Body of pancreas (tissue), 4 donors: ENCODE results near the gene FCHSD2. TPM values are rescaled to one million over a fixed set of nuclear protein-coding genes. Genes with fewer than 3 reads are reported as not detected.

ENCODE experiments used
- ATAC-seq: fragments of 150-250 bp; one replicate; pipeline ENCODE4 v1.9.1; 2016
- DNase-seq, 4 donors: peaks; one replicate each; pipeline ENCODE4 v3.0.0-alpha.2; 2019
- H3K27ac ChIP-seq, 4 donors: fragments of 200-600 bp; sonication (generic); 1 replicate in 3 of 4; 2 replicates in 1 of 4; pipeline versions ENCODE4 v1.5.1 to v1.6.1; 2016 to 2019; ENCODE audit warnings: mild to moderate bottlenecking in 1 of 4, mixed read lengths in 1 of 4, moderate library complexity in 1 of 4
- H3K27me3 ChIP-seq, 2 donors: fragments of 200-600 bp; sonication (generic); one replicate each; pipeline ENCODE4 v1.6.0; 2016; ENCODE audit warnings: mild to moderate bottlenecking in 1 of 2
- H3K36me3 ChIP-seq, 2 donors: fragments of 200-600 bp; sonication (generic); replicated peaks in 1 of 2; 2 replicates each; pipeline ENCODE4 v1.5.1; 2016; ENCODE audit warnings: low read depth in 2 of 2; ENCODE audit not compliant: insufficient read depth in 1 of 2
- H3K4me1 ChIP-seq: fragments of 200-600 bp; sonication (generic); one replicate; pipeline ENCODE4 v1.6.0; 2016
- H3K4me3 ChIP-seq, 2 donors: fragments of 200-600 bp; sonication (generic); 1 replicate in 1 of 2; 2 replicates in 1 of 2; pipeline ENCODE4 v1.5.1; 2016 to 2019
- H3K9me3 ChIP-seq, 3 donors: fragments of 200-600 bp; sonication (generic); 1 replicate in 2 of 3; 2 replicates in 1 of 3; pipeline ENCODE4 v1.5.1; 2016
- POLR2A ChIP-seq, 3 donors: fragments of 450-650 bp; IDR thresholded peaks; one replicate each; pipeline ENCODE4 v1.6.1; 2016; ENCODE audit warnings: antibody characterized with exemption in 3 of 3, mild to moderate bottlenecking in 2 of 3
- whole genome bisulfite sequencing, 2 donors: methylation state at CpG; one replicate each; pipeline ENCODE4 v1.1.5; 2017; 5-methylcytosine and 5-hydroxymethylcytosine counted together
- intact Hi-C: fragments of 100-400 bp; cut with DNase I; formaldehyde crosslinking; loops from one replicate; pipeline ENCODE4 v1.15.1; 2023
- total RNA-seq, 2 donors: library from RNA; depleted of rRNA; stranded (reverse); fragments of >200 nt; gene quantifications; one replicate each; pipeline ENCODE4 v1.1.0, GENCODE V29; 2016
- TF ChIP-seq, protein P1 (sequence below), 7 experiments: fragments of 450-650 bp in 4 of 7; fragments of 200-600 bp in 3 of 7; sonication (generic) in 3 of 7; IDR thresholded peaks; one replicate each; pipeline ENCODE4 v1.5.1; 2016 to 2019; ENCODE audit warnings: antibody characterized with exemption in 7 of 7

Gene FCHSD2
- total RNA-seq: 1 to 10 TPM; 7.3 to 8.0 TPM

DNA sequence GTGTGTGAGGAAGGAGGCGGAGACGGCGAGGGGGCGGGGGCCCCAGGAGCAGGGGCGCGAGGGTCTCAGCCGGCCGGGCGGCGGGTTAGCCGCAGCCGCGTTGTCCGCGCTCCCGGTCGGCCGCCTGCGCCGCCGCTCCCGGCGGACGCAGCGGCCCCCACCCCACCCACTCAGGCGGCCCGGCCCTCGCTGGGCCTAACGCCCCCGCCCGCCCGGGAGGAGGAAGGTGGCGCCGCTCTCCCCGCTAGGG is at the start of gene FCHSD2:
FCHSD2 (minus strand) TSS at position 191 of the 250 bp plus-strand sequence. CDS start 441 bp downstream, outside the sequence.
- DNase-seq (no peak), ATAC-seq (no peak)
- Histone ChIP-seq H3K9me3 (no peaks in the 10 kb centered on the region), H3K4me1 (peaks cover 42% of the 10 kb centered on the region), H3K27ac (peak within 1 kb of the TSS; percentile 82 to 97 (median 95)), H3K4me3 (peak within 1 kb of the TSS; percentile 74 to 86), H3K36me3 (no peaks in the 10 kb centered on the region), H3K27me3 (no peaks in the 10 kb centered on the region)
- intact Hi-C loops: no loop called here
- WGBS, 2 donors: 2% methylated on average over 30 of the region's 35 CpGs; no CpG with 5 or more reads in 1 of the 2 donors
- TF ChIP-seq POLR2A (IDR thresholded peaks at IDR 0.05): no peak
- TF ChIP-seq, protein P1, sequence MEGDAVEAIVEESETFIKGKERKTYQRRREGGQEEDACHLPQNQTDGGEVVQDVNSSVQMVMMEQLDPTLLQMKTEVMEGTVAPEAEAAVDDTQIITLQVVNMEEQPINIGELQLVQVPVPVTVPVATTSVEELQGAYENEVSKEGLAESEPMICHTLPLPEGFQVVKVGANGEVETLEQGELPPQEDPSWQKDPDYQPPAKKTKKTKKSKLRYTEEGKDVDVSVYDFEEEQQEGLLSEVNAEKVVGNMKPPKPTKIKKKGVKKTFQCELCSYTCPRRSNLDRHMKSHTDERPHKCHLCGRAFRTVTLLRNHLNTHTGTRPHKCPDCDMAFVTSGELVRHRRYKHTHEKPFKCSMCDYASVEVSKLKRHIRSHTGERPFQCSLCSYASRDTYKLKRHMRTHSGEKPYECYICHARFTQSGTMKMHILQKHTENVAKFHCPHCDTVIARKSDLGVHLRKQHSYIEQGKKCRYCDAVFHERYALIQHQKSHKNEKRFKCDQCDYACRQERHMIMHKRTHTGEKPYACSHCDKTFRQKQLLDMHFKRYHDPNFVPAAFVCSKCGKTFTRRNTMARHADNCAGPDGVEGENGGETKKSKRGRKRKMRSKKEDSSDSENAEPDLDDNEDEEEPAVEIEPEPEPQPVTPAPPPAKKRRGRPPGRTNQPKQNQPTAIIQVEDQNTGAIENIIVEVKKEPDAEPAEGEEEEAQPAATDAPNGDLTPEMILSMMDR (IDR thresholded peaks at IDR 0.05): no peak

DNA sequence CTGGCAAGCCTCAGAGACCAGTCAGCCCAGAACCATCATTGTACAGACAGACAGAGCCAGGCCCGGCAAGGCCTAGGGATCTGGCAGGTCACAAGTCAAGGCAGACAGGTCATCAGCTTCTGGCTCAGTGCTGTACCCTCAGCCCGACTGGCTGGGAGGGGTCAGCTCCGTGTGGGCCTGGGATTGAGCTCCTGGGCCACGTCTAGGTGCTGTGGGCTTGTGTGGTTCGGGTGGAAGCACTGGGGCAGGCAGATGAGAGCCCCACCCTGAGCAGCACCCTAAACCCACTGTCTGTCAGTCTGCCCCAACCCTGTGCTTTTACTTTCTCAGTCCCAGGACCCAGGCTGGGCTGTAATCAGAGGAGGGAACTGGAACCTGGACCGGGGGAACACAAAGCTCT is 49.0 kb upstream of the FCHSD2 start:
- no peaks in the 10 kb centered on the region for H3K36me3 ChIP-seq
- H3K4me1 ChIP-seq: no peaks in the 10 kb centered on the region
- no peaks in the 10 kb centered on the region for H3K27me3 ChIP-seq
- no peak for ATAC-seq
- no peaks in the 10 kb centered on the region for H3K9me3 ChIP-seq
- TF ChIP-seq, protein P1 (IDR thresholded peaks at IDR 0.05): no peak
- TF ChIP-seq POLR2A (IDR thresholded peaks at IDR 0.05): no peak
- WGBS, 2 donors: 71 to 76% methylated on average over 1 to 6 of the region's 6 CpGs
- H3K27ac ChIP-seq: no peak overlapping the region
- H3K4me3 ChIP-seq: no peak overlapping the region
- intact Hi-C loops: no loop called here
- no peak for DNase-seq

DNA sequence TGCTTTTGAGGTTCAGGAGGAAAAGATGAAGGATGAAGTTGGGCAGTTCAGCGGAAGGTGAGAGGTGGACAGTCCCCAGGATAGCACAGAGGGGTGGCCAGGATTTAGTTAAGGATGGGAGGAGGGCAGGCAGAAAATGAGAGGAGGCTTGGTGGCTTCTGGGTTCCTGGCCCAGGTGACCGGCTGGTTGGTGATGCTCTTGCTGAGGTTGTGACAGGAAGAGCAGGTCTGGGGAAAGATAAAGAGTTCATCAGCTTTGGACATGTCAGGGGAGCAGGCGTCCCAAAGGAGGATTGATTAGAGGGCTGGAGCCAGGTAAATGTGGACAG is 48.4 kb upstream of the FCHSD2 start:
- DNase-seq: no peak
- no peaks in the 10 kb centered on the region for H3K27me3 ChIP-seq
- TF ChIP-seq, protein P1 (IDR thresholded peaks at IDR 0.05): no peak
- TF ChIP-seq POLR2A (IDR thresholded peaks at IDR 0.05): no peak
- ATAC-seq: no peak
- no peak overlapping the region for H3K27ac ChIP-seq
- H3K4me3 ChIP-seq: no peak overlapping the region
- H3K9me3 ChIP-seq: no peaks in the 10 kb centered on the region
- no peaks in the 10 kb centered on the region for H3K36me3 ChIP-seq
- WGBS, 2 donors: 81 to 85% methylated on average over 3 of the region's 3 CpGs
- no peaks in the 10 kb centered on the region for H3K4me1 ChIP-seq
- intact Hi-C loops: no loop called here

DNA sequence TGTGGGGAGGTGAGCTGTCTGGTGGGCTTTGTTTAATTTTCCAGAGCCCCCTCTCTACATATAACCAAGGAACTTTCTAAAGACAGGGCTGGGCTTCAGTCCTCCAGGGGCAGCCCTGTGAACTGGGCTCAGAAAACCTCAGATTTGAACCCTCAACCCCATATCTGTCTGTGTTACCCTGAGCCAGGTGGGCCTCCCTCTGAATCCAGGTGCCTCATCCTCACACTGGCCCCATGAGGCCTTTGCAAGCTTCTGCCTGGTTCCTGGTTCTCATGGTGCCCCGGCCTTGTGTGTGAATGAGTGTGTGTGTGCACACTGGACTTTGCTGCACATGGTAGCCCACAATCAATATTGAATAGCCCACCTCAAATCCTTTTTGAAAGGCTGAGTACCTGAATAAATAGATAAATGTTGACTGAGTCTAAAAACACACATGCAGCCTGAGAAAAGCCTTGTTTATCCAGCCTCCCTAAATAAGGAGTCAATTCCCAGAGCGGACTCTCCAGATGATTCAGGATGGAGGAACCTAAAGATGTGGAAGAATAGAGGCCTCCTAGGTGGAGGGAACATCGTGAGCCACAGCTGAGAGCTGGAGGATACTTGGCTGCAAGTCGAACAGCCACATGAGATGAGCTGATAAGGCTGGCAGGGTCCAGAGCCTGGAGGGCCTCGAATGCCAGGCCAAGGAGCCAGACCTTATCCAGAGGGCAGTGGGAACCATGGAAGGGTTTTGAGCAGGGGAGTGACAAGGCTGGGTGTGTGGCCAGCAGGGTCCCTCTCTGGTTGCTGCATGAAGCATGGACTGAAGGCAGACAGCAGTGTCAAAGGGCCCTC is 47.8 kb upstream of the FCHSD2 start:
- H3K36me3 ChIP-seq: no peaks in the 10 kb centered on the region
- WGBS, 2 donors: 56 to 64% methylated on average over 5 of the region's 5 CpGs
- intact Hi-C loops: loop anchor here (5.0 kb wide), 1 partner anchor 52 kb away; no protein-coding TSS in a partner anchor
- H3K4me1 ChIP-seq: no peaks in the 10 kb centered on the region
- DNase-seq (no peak), ATAC-seq (no peak)
- H3K27ac ChIP-seq: no peak overlapping the region
- TF ChIP-seq, protein P1 (IDR thresholded peaks at IDR 0.05): no peak
- TF ChIP-seq POLR2A (IDR thresholded peaks at IDR 0.05): no peak
- no peaks in the 10 kb centered on the region for H3K9me3 ChIP-seq
- H3K27me3 ChIP-seq: no peaks in the 10 kb centered on the region
- no peak overlapping the region for H3K4me3 ChIP-seq

DNA sequence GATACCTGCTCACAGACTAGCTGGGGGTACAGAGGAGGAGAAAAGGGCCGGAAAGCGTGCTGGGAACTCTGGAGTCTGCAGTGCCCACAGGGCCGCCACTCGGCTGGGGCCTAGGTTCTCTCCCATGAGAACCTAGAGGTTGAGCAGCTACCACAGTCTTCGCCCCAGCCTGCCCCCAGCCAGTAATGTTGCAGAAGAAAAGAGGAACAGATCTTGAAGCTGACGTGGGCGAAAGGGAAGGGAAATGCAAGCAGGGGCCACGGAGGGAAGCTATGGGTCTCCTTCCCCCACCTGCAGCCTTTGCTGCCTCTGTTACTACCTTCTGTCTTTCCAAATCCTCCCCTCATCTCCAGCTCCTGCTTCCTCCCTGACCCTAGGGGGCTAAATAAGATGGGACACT is 47.2 kb upstream of the FCHSD2 start:
- 61 to 63% methylated on average over 8 of the region's 8 CpGs for WGBS, 2 donors
- Histone ChIP-seq H3K4me3 (no peak overlapping the region), H3K27ac (no peak overlapping the region), H3K9me3 (no peaks in the 10 kb centered on the region), H3K27me3 (no peaks in the 10 kb centered on the region), H3K36me3 (no peaks in the 10 kb centered on the region), H3K4me1 (no peaks in the 10 kb centered on the region)
- TF ChIP-seq, protein P1 (IDR thresholded peaks at IDR 0.05): no peak
- no peak for TF ChIP-seq POLR2A (IDR thresholded peaks at IDR 0.05)
- DNase-seq (peak in 1 of 4 donors; percentile 66), ATAC-seq (no peak)
- intact Hi-C loops: loop anchor here (5.0 kb wide), 1 partner anchor 53 kb away; no protein-coding TSS in a partner anchor
